ENCODE data around the gene LMOD1.
"Not testable (repeated sequence)": the region's sequence is repeated elsewhere in the genome, so short reads cannot be mapped to it uniquely, and the experiment has no call there.

The LMOD1 gene

GRCh38 chr1:201884425-201884824 is 61.9 kb downstream of the LMOD1 start:
- Mint-ChIP-seq H3K27me3 (no peaks in the 10 kb centered on the region), H3K4me1 (ENCODE audit: low read depth) (peaks cover 9% of the 10 kb centered on the region)

GRCh38 chr1:201883786-201884185 is 62.6 kb downstream of the LMOD1 start:
- no peaks in the 10 kb centered on the region for H3K27me3 Mint-ChIP-seq
- no peaks in the 10 kb centered on the region for H3K36me3 Mint-ChIP-seq
- H3K4me1 Mint-ChIP-seq (ENCODE audit: low read depth), result peaks cover 8% of the 10 kb centered on the region
- no peak overlapping the region for H3K27ac Mint-ChIP-seq
- H3K4me3 Mint-ChIP-seq, result no peak overlapping the region
- no peaks in the 10 kb centered on the region for H3K9me3 Mint-ChIP-seq (ENCODE audit: low read depth)

More at GRCh38 chr1:201884425-201884824, 61.9 kb downstream of the LMOD1 start:
- Mint-ChIP-seq H3K9me3 (ENCODE audit: low read depth) (no peaks in the 10 kb centered on the region), H3K36me3 (no peaks in the 10 kb centered on the region), H3K27ac (no peak overlapping the region), H3K4me3 (no peak overlapping the region)

GRCh38 chr1:201883266-201883665 is 63.1 kb downstream of the LMOD1 start:
- Mint-ChIP-seq H3K36me3 (no peaks in the 10 kb centered on the region), H3K27ac (no peak overlapping the region), H3K4me1 (ENCODE audit: low read depth) (peaks cover 8% of the 10 kb centered on the region), H3K4me3 (no peak overlapping the region), H3K27me3 (no peaks in the 10 kb centered on the region), H3K9me3 (ENCODE audit: low read depth) (no peaks in the 10 kb centered on the region)

DNA sequence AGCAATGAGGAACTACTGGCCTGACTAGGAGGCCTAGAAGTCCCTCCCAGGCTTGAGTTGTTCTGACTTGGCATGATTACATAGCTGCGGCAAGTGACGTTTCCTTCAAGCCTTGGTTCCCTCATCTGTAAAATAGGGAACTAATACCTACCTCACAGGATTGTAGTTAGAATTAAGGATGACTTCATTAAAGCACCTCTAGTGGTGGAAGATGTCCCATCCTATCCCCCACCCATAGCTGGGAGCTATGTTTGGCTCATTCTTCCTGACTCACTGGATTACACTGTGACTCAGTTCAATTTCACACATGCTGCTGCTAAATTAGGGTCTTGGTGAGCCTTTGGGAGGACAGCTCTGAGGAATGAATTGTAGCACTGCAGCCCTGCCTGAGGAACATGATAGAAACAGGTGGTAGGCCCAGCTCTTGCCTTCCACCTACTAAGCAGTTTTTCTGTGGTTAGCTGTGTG is 63.6 kb downstream of the LMOD1 start:
- Mint-ChIP-seq H3K4me1 (ENCODE audit: low read depth) (peaks cover 8% of the 10 kb centered on the region), H3K27me3 (no peaks in the 10 kb centered on the region), H3K36me3 (no peaks in the 10 kb centered on the region), H3K27ac (no peak overlapping the region), H3K4me3 (no peak overlapping the region), H3K9me3 (ENCODE audit: low read depth) (no peaks in the 10 kb centered on the region)

- no peak overlapping the region for H3K27ac Mint-ChIP-seq
- H3K4me3 Mint-ChIP-seq, result no peak overlapping the region
- H3K4me1 Mint-ChIP-seq (ENCODE audit: low read depth), result peaks cover 4% of the 10 kb centered on the region
- H3K9me3 Mint-ChIP-seq (ENCODE audit: low read depth), result no peaks in the 10 kb centered on the region
- H3K36me3 Mint-ChIP-seq, result no peaks in the 10 kb centered on the region
- H3K27me3 Mint-ChIP-seq, result no peaks in the 10 kb centered on the region
These were observed 64.7 kb downstream of the LMOD1 start for GRCh38 chr1:201881617-201882016.

GRCh38 chr1:201880928-201881571 is 65.3 kb downstream of the LMOD1 start:
- no peaks in the 10 kb centered on the region for H3K27me3 Mint-ChIP-seq
- no peak overlapping the region for H3K4me3 Mint-ChIP-seq

GRCh38 chr1:201877877-201878401 is 68.4 kb downstream of the LMOD1 start:
- Mint-ChIP-seq H3K27ac (no peak overlapping the region), H3K4me1 (ENCODE audit: low read depth) (no peaks in the 10 kb centered on the region), H3K27me3 (no peaks in the 10 kb centered on the region), H3K36me3 (peaks cover 2% of the 10 kb centered on the region), H3K4me3 (no peak overlapping the region), H3K9me3 (ENCODE audit: low read depth) (no peaks in the 10 kb centered on the region)

More at GRCh38 chr1:201880928-201881571, 65.3 kb downstream of the LMOD1 start:
- Mint-ChIP-seq H3K27ac (no peak overlapping the region), H3K36me3 (peaks cover 2% of the 10 kb centered on the region), H3K9me3 (ENCODE audit: low read depth) (no peaks in the 10 kb centered on the region), H3K4me1 (ENCODE audit: low read depth) (peaks cover 4% of the 10 kb centered on the region)

DNA sequence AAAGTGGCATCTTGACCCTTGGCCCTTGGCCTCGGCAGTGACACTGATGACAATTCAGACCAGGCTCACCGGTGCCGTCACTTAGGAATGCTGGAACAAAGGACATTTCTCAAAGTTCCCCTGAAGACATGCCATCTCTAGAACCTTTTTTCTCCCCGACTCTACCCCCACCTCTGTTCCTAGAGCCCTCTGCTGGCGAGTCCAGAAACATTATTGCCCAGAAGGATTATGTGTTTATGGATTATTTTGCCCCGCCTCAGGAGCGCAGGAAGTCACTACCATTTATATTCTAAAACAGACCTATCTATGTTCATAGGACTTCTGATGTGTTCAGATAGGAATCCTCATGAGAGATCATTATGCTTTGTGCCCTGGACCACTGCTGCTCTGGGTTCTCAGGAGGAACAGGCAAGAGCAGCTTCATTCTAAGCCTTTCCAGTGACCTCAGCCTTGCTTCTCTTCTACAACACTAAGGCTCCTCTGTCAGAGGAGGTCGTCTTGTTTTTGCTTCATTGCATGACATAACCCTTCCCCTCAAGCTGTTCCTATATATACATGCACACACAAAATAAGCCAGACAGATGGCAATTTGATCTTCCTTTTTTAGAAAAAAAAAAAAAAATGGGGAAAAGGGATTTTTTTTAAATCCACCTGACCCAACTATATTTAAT is 70.1 kb downstream of the LMOD1 start:
- Mint-ChIP-seq H3K27ac (no peak overlapping the region), H3K27me3 (no peaks in the 10 kb centered on the region), H3K9me3 (ENCODE audit: low read depth) (no peaks in the 10 kb centered on the region), H3K36me3 (peaks cover 6% of the 10 kb centered on the region), H3K4me3 (no peak overlapping the region), H3K4me1 (ENCODE audit: low read depth) (no peaks in the 10 kb centered on the region)

DNA sequence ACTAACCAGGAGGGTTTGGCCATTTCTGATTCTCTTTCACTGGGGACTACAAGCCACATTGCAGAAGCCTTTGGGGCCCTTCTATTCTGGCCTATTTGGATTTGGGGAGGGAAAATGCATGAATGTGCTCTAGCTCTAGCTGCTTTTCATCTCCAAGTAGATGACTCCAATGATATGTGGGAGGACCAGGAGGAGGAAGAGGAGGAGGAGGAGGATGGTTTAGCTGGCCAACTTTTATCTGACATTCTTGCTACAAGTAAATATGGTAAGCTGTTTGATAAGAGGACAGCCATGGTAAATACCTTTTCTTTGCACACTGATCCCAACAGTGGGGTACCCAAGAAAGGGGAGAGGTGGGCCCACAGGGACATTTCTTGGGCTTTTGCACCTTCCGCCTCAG is 71.7 kb downstream of the LMOD1 start:
- H3K9me3 Mint-ChIP-seq (ENCODE audit: low read depth), result no peaks in the 10 kb centered on the region
- H3K27me3 Mint-ChIP-seq, result no peaks in the 10 kb centered on the region
- no peak overlapping the region for H3K27ac Mint-ChIP-seq
- no peaks in the 10 kb centered on the region for H3K4me1 Mint-ChIP-seq (ENCODE audit: low read depth)
- H3K4me3 Mint-ChIP-seq, result no peak overlapping the region
- peaks cover 8% of the 10 kb centered on the region for H3K36me3 Mint-ChIP-seq

- Mint-ChIP-seq H3K9me3 (ENCODE audit: low read depth) (no peaks in the 10 kb centered on the region), H3K4me3 (no peak overlapping the region), H3K27me3 (no peaks in the 10 kb centered on the region), H3K36me3 (peaks cover 6% of the 10 kb centered on the region), H3K4me1 (ENCODE audit: low read depth) (no peaks in the 10 kb centered on the region), H3K27ac (no peak overlapping the region)
These were observed 76.0 kb downstream of the LMOD1 start for GRCh38 chr1:201870397-201870796.

DNA sequence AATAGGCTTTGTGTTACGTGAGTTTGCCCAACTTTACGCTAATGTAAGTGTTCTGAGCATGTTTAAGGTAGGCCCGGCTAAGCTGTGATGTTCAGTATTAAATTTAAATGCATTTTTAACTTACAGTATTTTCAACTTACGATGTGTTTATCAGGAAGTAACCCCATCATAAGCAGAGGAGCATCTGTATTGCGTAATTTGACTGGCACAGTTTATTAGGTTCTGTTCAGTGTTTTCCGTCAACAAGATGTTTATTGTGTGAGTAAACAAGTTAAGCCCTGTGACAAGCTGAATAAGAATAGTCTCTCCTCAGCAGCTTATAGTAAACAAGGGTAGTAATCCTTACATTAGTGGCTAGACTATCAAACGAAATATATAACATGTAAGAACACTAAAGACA is 84.9 kb downstream of the LMOD1 start:
- Mint-ChIP-seq H3K9me3 (ENCODE audit: low read depth) (no peaks in the 10 kb centered on the region), H3K27ac (no peak overlapping the region), H3K4me1 (ENCODE audit: low read depth) (no peaks in the 10 kb centered on the region), H3K4me3 (no peak overlapping the region), H3K36me3 (peaks cover 6% of the 10 kb centered on the region), H3K27me3 (no peaks in the 10 kb centered on the region)

- Mint-ChIP-seq H3K36me3 (peaks cover 10% of the 10 kb centered on the region), H3K4me1 (ENCODE audit: low read depth) (no peaks in the 10 kb centered on the region), H3K4me3 (no peak overlapping the region), H3K9me3 (ENCODE audit: low read depth) (no peaks in the 10 kb centered on the region), H3K27ac (no peak overlapping the region), H3K27me3 (no peaks in the 10 kb centered on the region)
These were observed 86.9 kb downstream of the LMOD1 start for GRCh38 chr1:201859424-201859823.

- not testable (repeated sequence) for H3K9me3 Mint-ChIP-seq (ENCODE audit: low read depth)
These were observed 89.6 kb downstream of the LMOD1 start for GRCh38 chr1:201856722-201857121.

GRCh38 chr1:201851949-201852348 is 94.4 kb downstream of the LMOD1 start:
- H3K4me1 Mint-ChIP-seq (ENCODE audit: low read depth), result peaks cover 2% of the 10 kb centered on the region
- H3K4me3 Mint-ChIP-seq, result no peak overlapping the region
- no peak overlapping the region for H3K27ac Mint-ChIP-seq
- H3K27me3 Mint-ChIP-seq, result no peaks in the 10 kb centered on the region
- no peaks in the 10 kb centered on the region for H3K9me3 Mint-ChIP-seq (ENCODE audit: low read depth)
- peaks cover 12% of the 10 kb centered on the region for H3K36me3 Mint-ChIP-seq

More at GRCh38 chr1:201856722-201857121, 89.6 kb downstream of the LMOD1 start:
- H3K36me3 Mint-ChIP-seq, result peaks cover 17% of the 10 kb centered on the region
- H3K4me3 Mint-ChIP-seq; H3K27me3 Mint-ChIP-seq; H3K27ac Mint-ChIP-seq; H3K4me1 Mint-ChIP-seq (ENCODE audit: low read depth): not testable (repeated sequence)

GRCh38 chr1:201850053-201850397 is 96.3 kb downstream of the LMOD1 start:
- Mint-ChIP-seq H3K27me3 (no peaks in the 10 kb centered on the region), H3K9me3 (ENCODE audit: low read depth) (no peaks in the 10 kb centered on the region), H3K4me3 (no peak overlapping the region), H3K27ac (no peak overlapping the region), H3K36me3 (peaks cover 8% of the 10 kb centered on the region), H3K4me1 (ENCODE audit: low read depth) (peaks cover 9% of the 10 kb centered on the region)

Data from activated naive CD8-positive, alpha-beta T cell (primary cell).